OCI-LY3 (cell line): ENCODE data around the gene SLIT1.

Experiments
- EZH2phosphoT487 ChIP-seq: fragments of 200-600 bp; shearing (Covaris generic); IDR thresholded peaks from 2 replicates; pipeline ENCODE4 v1.6.1; 2018; ENCODE audit warnings: antibody characterized with exemption, mixed run types, low read depth
- TF ChIP-seq, protein P1 (sequence below): fragments of 200-600, 300-600 bp; sonication (generic); IDR thresholded peaks from 2 replicates; pipeline ENCODE4 v1.5.1; 2014; ENCODE audit warnings: antibody characterized with exemption, low read length, low read depth

DNA sequence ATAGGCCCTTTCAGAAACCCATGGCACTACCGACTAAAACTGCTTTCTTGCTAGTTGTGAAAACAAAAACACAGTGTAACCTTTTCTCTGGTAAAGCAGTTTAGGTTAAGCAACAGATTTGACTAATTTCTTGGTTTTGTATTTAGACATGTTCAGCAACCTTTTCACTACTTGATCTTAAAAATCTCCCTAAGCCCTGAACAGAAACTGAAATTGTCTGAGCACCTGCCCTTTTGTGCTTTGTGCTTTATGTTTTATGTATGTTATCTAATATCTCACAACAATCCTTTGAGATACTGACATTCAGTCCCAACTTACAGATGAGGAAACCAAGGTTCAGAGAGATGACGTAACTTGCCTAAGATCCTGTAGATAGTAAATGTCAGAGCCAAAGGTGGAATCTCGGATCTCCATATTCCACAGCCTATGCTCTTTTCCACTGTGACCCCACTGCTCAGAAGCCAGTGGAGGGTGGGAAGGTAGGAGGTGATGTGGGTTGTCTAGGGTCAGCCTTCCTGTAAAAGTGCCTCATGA is 207.1 kb downstream of the SLIT1 start:
- TF ChIP-seq, protein P1, sequence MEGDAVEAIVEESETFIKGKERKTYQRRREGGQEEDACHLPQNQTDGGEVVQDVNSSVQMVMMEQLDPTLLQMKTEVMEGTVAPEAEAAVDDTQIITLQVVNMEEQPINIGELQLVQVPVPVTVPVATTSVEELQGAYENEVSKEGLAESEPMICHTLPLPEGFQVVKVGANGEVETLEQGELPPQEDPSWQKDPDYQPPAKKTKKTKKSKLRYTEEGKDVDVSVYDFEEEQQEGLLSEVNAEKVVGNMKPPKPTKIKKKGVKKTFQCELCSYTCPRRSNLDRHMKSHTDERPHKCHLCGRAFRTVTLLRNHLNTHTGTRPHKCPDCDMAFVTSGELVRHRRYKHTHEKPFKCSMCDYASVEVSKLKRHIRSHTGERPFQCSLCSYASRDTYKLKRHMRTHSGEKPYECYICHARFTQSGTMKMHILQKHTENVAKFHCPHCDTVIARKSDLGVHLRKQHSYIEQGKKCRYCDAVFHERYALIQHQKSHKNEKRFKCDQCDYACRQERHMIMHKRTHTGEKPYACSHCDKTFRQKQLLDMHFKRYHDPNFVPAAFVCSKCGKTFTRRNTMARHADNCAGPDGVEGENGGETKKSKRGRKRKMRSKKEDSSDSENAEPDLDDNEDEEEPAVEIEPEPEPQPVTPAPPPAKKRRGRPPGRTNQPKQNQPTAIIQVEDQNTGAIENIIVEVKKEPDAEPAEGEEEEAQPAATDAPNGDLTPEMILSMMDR, result no peak
- TF ChIP-seq EZH2phosphoT487, result no peak
